Vagina (tissue), 2 donors: ENCODE data around the gene KCTD4.

Experiments
- POLR2A ChIP-seq, 2 donors: fragments of 450-650 bp; IDR thresholded peaks; one replicate each; pipeline ENCODE4 v1.6.1; 2017; ENCODE audit warnings: antibody characterized with exemption in 2 of 2, mild to moderate bottlenecking in 2 of 2, moderate library complexity in 2 of 2
- POLR2AphosphoS5 ChIP-seq, 2 donors: sonication (generic); formaldehyde crosslinking; IDR thresholded peaks; one replicate each; pipeline ENCODE4 v1.9.0; 2017; ENCODE audit warnings: antibody characterized with exemption in 2 of 2, mild to moderate bottlenecking in 2 of 2, low read depth in 1 of 2; ENCODE audit not compliant: insufficient read depth in 1 of 2
- TF ChIP-seq, protein P1 (sequence below), 3 experiments: fragments of 450-650 bp in 2 of 3; fragments of 200-600 bp in 1 of 3; sonication (generic) in 1 of 3; IDR thresholded peaks; one replicate each; pipeline ENCODE4 v1.5.1; 2017 to 2019; ENCODE audit warnings: antibody characterized with exemption in 3 of 3, mild to moderate bottlenecking in 2 of 3, moderate library complexity in 2 of 3

- TF ChIP-seq, protein P1, sequence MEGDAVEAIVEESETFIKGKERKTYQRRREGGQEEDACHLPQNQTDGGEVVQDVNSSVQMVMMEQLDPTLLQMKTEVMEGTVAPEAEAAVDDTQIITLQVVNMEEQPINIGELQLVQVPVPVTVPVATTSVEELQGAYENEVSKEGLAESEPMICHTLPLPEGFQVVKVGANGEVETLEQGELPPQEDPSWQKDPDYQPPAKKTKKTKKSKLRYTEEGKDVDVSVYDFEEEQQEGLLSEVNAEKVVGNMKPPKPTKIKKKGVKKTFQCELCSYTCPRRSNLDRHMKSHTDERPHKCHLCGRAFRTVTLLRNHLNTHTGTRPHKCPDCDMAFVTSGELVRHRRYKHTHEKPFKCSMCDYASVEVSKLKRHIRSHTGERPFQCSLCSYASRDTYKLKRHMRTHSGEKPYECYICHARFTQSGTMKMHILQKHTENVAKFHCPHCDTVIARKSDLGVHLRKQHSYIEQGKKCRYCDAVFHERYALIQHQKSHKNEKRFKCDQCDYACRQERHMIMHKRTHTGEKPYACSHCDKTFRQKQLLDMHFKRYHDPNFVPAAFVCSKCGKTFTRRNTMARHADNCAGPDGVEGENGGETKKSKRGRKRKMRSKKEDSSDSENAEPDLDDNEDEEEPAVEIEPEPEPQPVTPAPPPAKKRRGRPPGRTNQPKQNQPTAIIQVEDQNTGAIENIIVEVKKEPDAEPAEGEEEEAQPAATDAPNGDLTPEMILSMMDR (IDR thresholded peaks at IDR 0.05) = no peak
- TF ChIP-seq POLR2AphosphoS5 (IDR thresholded peaks at IDR 0.05; ENCODE audit: insufficient read depth in 1 of 2, low read depth in 1 of 2) = no peak
- no peak for TF ChIP-seq POLR2A (IDR thresholded peaks at IDR 0.05)
These were observed 44.1 kb downstream of the KCTD4 start for GRCh38 chr13:45156565-45157361.
